ENCODE results near the gene HMSD. TPM values are rescaled to one million over a fixed set of nuclear protein-coding genes. Genes with fewer than 3 reads are reported as not detected.
"Not testable (repeated sequence)": the region's sequence is repeated elsewhere in the genome, so short reads cannot be mapped to it uniquely, and the experiment has no call there.

The HMSD gene
- total RNA-seq, 4 donors from 2014 or later = 0.18 to 0.19 TPM; not detected in 2

- intact Hi-C loops (cut with DNase I) = no loop called here
- H3K27me3 ChIP-seq = no peaks in the 10 kb centered on the region
- no peaks in the 10 kb centered on the region for H3K9me3 ChIP-seq
- DNase-seq = no peak
- H3K4me3 ChIP-seq = no peak overlapping the region
- H3K27ac ChIP-seq = no peak overlapping the region
- no peaks in the 10 kb centered on the region for H3K36me3 ChIP-seq
- H3K4me1 ChIP-seq = no peaks in the 10 kb centered on the region
- 40 to 58% methylated on average over 1 of the region's 1 CpG for WGBS, 2 donors
- no peak for TF ChIP-seq POLR2A (IDR thresholded peaks at IDR 0.05)
- no peak for TF ChIP-seq CTCF (IDR thresholded peaks at IDR 0.05)
Observed at GRCh38 chr18:63924551-63924950, 24.6 kb upstream of the HMSD start.

GRCh38 chr18:63928331-63928730 is 20.8 kb upstream of the HMSD start:
- Histone ChIP-seq H3K27me3 (no peaks in the 10 kb centered on the region), H3K27ac (no peak overlapping the region), H3K4me3 (no peak overlapping the region), H3K36me3 (no peaks in the 10 kb centered on the region), H3K4me1 (no peaks in the 10 kb centered on the region), H3K9me3 (no peaks in the 10 kb centered on the region)
- TF ChIP-seq CTCF (IDR thresholded peaks at IDR 0.05) (no peak), POLR2A (IDR thresholded peaks at IDR 0.05) (no peak)
- DNase-seq = no peak
- intact Hi-C loops (cut with DNase I) = no loop called here
- 64 to 66% methylated on average over 8 of the region's 8 CpGs for WGBS, 2 donors

GRCh38 chr18:63929369-63929768 is 19.7 kb upstream of the HMSD start:
- DNase-seq; H3K27ac ChIP-seq; intact Hi-C loops (cut with DNase I); H3K9me3 ChIP-seq; H3K36me3 ChIP-seq; H3K27me3 ChIP-seq; H3K4me3 ChIP-seq; H3K4me1 ChIP-seq: not testable (repeated sequence)

GRCh38 chr18:63930773-63931354 is 18.2 kb upstream of the HMSD start:
- DNase-seq = no peak
- TF ChIP-seq POLR2A (IDR thresholded peaks at IDR 0.05) = no peak
- H3K27me3 ChIP-seq = no peaks in the 10 kb centered on the region
- no peak overlapping the region for H3K27ac ChIP-seq
- peaks cover 0 to 2% (median 0%) of the 10 kb centered on the region in 3 donors for H3K4me1 ChIP-seq
- WGBS, 2 donors = 78 to 83% methylated on average over 3 of the region's 3 CpGs
- H3K4me3 ChIP-seq = no peak overlapping the region
- H3K9me3 ChIP-seq = no peaks in the 10 kb centered on the region
- H3K36me3 ChIP-seq = no peaks in the 10 kb centered on the region
- intact Hi-C loops (cut with DNase I) = loop anchor here (10.0 kb wide), 1 partner anchor 76 kb away; no protein-coding TSS in a partner anchor

GRCh38 chr18:63936156-63936931 is 12.8 kb upstream of the HMSD start:
- Histone ChIP-seq H3K27ac (peak overlapping the region in 3 of 4 donors; percentile 24 to 73 (median 44)), H3K27me3 (peaks cover 0 to 22% (median 2%) of the 10 kb centered on the region in 4 donors), H3K36me3 (no peaks in the 10 kb centered on the region), H3K9me3 (no peaks in the 10 kb centered on the region), H3K4me3 (peak overlapping the region; percentile 46 to 74 (median 54)), H3K4me1 (peaks cover 6 to 14% (median 8%) of the 10 kb centered on the region in 3 donors)
- TF ChIP-seq POLR2A (IDR thresholded peaks at IDR 0.05) (no peak), CTCF (IDR thresholded peaks at IDR 0.05) (peak; percentile 48 to 84 (median 74))
- intact Hi-C loops (cut with DNase I) = loop anchor here (10.0 kb wide), 1 partner anchor 82 kb away; no protein-coding TSS in a partner anchor
- WGBS, 2 donors = 4 to 5% methylated on average over 10 to 18 of the region's 54 CpGs
- DNase-seq = peak; percentile 48

GRCh38 chr18:63936932-63937393 is 12.1 kb upstream of the HMSD start:
- H3K27me3 ChIP-seq = peaks cover 0 to 23% (median 2%) of the 10 kb centered on the region in 4 donors
- WGBS, 2 donors = 59 to 62% methylated on average over 13 to 14 of the region's 19 CpGs
- no peak for TF ChIP-seq POLR2A (IDR thresholded peaks at IDR 0.05)
- H3K36me3 ChIP-seq = no peaks in the 10 kb centered on the region
- peak overlapping the region; percentile 46 to 74 (median 54) for H3K4me3 ChIP-seq
- H3K9me3 ChIP-seq = no peaks in the 10 kb centered on the region
- no peak for DNase-seq
- H3K27ac ChIP-seq = peak overlapping the region in 1 of 4 donors; percentile 44
- intact Hi-C loops (cut with DNase I) = loop anchor here (10.0 kb wide), 1 partner anchor 82 kb away; no protein-coding TSS in a partner anchor
- peaks cover 6 to 14% (median 8%) of the 10 kb centered on the region in 3 donors for H3K4me1 ChIP-seq
